Stimulated activated CD4-positive, alpha-beta T cell treated with anti-CD3 and anti-CD28 coated beads, Interleukin-12 subunit alpha, Interleukin-12 subunit beta, amount 100 ng/mL, for 24 hours (primary cell): ENCODE measurements around the gene MAP1B.

Source experiments
- DNase-seq, 2 experiments: peaks; one replicate each; pipeline ENCODE4 v3.0.0-alpha.2; 2020; ENCODE audit warnings: low read depth in 2 of 2

The MAP1B gene

DNA sequence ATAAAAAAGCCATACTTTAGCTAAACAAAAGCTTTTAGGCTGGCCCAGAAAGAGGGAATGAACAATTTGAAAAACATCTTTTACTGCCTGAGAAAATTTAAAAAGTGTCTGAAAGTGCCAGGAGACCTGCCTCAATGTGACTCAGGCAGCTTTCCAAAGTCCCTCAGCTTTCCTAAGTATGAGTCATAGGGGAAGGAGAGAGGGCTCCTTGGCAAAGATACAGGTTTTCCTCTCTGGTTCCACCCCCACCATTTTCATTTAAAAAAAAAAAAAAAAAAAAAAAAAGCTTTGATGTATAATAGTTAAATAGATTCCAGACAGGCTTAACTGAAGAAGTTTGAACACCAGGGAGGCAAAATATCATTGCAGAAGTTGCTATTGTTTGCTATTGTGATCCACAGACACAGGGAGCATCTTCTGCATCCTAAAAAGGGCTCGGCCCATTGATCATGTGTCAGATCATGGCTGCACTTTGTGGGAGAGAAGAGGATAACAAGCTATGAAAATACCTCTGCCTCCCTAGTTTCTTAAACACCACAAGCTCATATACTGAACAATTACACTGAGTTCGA is 141.2 kb downstream of the MAP1B start:
- no peak for DNase-seq

DNA sequence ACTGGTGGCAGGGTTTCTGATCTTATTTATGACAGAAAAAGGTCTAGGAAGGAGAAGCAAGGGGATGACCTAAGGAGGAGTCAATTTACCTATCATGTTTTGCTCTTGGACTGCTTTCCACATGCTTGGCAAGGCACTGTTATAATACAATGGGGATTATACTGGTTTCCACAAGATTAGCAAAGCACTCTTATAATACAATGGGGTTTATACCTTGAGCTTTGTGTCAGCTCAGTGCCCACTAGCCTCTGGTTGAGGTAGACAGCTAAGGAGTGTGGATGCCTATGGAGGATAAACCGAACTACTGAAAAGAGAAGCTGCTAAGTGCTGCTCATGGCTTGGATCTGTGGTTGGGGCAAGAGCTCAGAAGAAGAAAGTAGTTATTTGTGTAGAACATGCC is 144.1 kb downstream of the MAP1B start:
- no peak for DNase-seq

DNA sequence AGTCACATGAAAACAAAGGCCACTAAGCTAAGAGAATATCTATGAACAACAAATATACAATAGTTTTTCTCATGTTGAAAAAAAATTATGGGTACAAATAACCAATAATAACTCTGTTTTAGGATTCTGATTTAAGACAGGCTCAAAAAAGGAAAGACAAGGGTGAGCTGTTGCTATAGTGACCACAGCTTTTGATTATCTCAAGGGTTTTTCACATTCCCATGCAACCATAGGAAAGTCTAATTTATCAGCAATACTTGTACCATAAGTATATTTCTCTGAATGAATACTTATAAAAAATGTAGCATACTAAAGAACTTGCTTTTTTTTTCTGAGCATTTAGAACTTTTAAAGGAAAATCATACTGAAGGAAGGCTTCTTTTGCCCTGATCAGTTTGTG is 144.7 kb downstream of the MAP1B start:
- DNase-seq: no peak

DNA sequence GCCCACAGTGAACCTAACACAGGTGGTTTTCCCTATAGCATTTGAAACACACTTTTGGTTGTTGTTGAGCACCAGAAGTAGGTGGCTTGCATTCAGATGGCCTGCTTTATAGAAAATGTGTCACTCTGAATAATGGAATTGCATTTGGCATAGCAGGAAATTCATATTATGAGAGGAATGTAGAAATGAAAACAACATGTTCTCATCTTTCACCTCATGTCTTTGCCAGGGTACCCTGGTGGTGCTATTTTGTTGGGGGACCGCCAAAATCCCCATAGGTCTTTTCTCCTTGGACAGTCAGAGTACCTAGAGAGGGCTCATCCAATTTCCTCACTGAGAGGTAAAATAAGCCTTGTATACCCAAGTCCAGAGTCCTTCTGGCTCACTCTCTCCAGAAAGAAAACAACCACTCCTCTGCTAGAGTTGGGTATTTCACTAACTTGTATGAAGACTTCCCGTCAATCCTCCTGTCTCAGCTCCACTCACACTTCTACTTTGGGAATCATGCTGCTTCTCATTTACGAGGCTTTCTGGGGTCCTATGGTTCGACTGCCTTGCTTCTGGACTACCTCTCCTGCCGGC is 145.4 kb downstream of the MAP1B start:
- no peak for DNase-seq

DNA sequence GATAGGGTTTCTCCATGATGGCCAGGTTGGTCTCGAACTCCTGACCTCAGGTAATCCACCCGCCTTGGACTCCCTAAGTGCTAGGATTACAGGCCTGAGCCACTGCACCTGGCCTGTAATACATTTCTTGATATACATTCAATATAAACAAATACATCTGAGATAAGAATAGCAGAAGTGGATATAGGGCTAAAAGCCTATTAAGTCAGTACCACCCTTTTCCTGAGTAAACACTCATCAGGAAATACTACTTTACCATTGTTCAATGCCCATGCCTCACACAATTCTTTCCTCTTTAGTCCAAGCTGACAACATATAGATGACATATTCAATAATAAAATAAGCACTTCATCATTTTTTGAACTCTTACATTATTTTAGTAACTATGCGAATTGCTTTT is 148.0 kb downstream of the MAP1B start:
- no peak for DNase-seq

DNA sequence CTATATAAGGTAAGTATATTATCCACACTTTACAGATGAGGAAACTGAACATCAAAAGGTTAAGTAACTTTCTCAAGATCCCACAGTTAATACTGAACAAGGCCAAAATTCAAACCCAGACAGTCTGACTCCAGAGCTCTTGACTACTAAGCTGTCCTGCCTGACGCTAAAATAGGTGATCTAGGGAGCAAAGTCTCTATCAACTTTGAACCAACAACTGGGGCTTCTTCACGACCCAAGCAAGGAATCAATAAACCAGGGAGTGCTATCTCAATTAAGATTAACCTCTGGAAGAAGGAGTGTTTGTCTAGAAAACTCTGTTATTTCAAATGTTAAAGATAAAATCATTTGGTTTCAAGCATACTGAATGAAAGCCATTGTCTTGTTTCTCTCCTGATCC is 148.4 kb downstream of the MAP1B start:
- DNase-seq: no peak

DNA sequence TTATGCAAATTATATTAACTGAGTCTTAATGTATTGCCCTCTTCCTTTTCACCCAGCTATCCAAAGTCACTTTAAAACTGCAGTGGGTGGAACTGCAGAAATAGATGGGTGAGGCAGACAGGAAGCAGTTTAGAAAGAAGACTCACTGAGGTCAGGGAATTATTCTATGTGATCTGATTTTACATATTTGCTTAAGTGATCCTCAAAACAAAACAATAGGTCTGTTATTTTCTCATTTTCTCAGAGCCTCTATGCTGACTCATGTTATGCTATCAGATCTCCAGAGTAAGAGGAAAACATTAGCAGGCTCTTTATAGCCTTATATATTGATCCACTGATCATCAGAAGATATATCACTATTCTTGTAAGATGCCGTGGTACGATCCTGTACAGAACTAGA is 149.3 kb downstream of the MAP1B start:
- DNase-seq: no peak
